C1 segment of cervical spinal cord (tissue), 14 donors: Measurements from ENCODE around the gene MAT1A.
A peak's percentile ranks its signal among the peaks of the same experiment; 100 is the strongest.

Experiments
- DNase-seq, 14 donors: peaks; one replicate each; lab custom pipeline; 2025; lab: John Stamatoyannopoulos, UW

Gene MAT1A

GRCh38 chr10:80281784-80282765 lies 7.4 kb downstream of the MAT1A start:
- DNase-seq: no peak

GRCh38 chr10:80281292-80281691 lies 8.2 kb downstream of the MAT1A start:
- no peak for DNase-seq

DNA sequence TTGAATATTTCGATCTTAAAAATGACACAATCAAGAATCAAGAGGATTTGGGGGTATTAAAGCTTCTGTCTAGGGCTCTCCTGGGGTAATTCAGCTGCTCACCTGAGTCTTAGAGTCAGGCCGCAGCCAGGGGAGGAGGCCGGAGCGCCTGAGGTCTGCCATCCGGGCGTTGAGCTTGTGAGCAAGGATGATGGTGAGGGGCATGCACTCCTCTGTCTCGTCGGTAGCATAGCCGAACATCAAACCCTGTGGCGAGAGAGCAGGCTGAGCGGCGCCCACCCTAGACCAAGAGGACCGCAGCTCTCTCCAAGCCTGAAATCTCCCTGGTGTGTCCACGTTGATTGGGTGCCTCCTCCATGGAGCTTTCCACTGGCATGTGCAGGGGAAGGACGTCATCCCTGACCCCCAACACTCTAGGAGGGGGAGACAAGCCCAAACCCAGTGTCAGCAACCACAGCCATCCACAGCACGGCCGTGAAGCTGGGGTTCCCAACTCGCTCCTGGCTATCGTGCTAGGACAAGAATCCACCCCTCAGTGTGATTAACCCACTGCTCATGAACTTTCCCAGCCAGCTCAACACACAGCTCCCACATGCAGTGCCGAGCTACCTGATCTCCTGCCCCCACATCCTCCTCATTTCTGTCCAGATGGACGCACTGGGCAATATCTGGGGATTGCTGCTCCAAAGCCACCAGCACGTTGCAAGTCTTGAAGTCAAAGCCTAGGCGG lies 9.2 kb downstream of the MAT1A start:
- DNase-seq: no peak

DNA sequence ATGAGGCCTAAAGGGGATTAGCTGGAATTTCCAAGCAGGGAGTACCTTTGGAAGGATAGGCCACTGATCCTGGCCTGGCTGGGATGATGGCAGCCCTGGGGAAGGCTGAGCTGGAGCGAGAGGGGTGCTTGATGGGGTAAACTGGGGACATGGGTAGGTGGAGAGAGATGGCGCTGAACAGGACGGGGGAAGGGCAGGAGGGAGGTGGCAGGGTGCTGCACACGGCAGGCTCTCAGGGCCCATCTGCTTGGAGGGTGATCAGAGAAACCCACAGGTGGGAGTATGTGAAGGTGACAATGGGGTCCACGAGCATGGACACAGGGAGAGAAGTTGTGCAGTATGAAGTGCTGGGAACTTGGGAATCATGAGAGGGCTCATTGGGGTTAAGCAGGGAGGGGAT lies 10.3 kb downstream of the MAT1A start:
- no peak for DNase-seq

- DNase-seq: peak in 1 of 14 donors; percentile 28
Measured at GRCh38 chr10:80278480-80278879, 11.0 kb downstream of the MAT1A start.

- peak in 1 of 14 donors; percentile 97 for DNase-seq
Measured at GRCh38 chr10:80277567-80278250, 11.7 kb downstream of the MAT1A start.

DNA sequence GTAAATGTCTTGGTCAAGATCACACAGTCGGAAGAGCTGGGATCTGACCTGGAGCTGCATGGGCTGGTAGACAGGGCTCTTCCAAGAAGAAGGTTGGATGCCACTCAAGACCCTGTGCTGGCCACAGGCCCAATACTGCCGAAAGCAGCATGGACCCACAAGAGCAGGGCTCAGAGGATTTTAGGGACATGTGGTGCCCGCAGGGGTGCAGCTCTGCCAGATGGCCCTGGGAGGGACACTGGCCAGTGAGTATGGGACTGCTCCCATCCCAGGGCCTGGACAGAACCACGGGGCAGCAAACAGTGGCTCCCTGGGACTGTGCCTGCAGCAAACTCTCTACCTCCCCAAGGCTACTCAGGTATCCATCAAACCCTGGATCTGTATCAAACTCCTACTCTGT lies 12.4 kb downstream of the MAT1A start:
- peak in 2 of 14 donors; percentile 22 to 92 for DNase-seq

DNA sequence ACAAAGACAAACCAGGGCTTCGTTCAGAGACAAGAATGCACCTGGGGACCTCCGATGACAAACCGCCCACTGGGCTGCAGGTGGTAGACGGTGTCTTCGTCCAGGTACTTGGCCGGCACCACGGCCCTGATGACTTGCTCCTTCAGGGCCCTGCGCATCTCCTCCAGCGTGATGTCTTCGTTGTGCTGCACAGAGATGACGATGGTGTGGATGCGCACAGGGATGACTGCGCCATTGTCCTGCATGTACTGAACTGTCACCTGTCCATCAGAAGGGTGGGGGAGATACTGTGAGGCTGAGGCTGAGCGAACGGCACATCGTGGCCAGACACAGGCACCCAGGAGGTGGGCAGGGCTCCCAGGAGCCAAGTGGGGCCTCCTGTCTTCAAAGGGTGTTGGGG lies 13.1 kb downstream of the MAT1A start:
- no peak for DNase-seq

DNA sequence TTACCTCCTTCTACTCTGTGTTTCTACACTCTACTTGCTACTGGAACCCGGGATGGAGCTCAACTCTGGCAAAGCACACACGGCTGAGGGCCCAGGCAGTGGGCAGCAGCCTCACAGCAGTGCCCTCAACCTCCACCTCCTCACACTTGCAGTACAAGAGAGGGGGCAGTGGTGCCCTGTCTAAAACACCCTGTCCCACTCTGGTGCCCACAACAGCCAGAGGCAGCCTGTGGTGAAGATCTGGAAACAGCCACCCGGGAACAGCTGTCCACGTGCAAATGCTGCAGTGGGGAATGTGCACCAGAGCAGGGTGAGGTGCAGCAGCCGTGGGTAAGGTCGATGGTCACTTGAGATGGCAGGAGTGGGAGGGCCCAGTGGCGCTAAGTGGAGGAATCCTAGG lies 13.7 kb downstream of the MAT1A start:
- DNase-seq: no peak

GRCh38 chr10:80275135-80275498 lies 14.3 kb downstream of the MAT1A start:
- DNase-seq: no peak

DNA sequence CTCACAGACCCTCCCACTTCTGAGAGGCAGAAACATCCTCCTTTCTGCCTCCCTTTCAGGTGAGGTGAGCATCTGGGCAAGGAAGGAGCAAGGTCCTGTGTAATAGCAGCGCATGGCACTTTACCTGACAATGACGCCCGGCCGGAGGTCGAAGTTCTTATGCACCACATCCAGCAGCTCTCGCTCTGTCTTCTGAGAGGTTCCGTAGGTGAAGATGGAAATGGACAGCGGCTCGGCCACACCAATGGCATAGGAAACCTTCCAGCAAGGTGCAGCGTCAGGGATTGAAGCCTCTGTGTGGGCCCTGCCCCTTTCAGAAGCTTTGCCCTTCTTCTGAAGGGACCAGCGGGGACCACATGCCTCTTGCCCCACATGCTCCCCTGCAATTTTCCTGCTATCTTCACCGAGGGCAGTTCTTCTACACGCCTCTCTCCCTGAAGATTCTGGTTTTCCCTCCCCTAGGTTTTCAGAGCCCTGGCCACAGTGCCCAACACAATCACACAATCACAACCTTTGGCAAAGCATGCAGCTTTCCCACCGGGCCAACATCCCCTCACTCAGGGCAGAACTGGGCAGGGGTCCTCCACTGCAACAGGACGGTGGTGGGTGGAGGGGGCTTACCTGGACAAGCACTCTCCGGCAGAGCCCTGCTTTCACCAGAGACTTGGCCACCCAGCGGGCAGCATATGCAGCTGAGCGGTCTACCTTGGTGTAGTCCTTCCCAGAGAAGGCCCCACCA lies 14.9 kb downstream of the MAT1A start:
- no peak for DNase-seq

DNA sequence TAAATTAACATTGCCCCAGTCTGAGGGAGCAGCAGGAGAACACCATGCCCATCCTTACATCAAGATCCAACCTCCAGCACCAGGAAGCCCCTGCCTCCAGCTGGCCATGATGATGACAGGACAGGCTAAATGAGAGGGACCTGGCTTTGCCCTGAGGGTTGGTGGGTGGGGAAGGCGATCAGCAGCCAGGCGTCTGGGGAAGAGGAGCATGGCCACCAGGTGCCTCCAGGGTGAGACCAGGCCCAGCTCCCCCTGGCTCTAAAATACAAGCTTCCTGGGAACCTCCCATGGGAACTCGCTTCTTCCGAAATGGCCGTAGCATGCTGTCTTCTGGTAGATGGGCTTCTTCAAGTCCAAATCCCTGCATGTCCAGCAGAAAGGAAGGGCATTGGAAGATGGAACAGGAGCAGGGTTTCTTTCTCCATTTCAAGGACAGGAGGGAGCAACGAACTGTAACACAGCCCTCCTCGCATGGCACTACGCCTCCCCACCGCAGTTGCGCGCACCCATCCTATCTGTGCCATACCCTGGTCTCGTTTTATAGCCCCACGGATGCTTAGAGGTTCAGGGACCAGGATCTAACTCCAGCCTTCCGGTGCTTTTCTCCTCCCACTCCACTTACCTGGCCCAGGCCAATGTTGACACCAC lies 15.8 kb downstream of the MAT1A start:
- no peak for DNase-seq

GRCh38 chr10:80272793-80273522 lies 16.5 kb downstream of the MAT1A start:
- DNase-seq: no peak

DNA sequence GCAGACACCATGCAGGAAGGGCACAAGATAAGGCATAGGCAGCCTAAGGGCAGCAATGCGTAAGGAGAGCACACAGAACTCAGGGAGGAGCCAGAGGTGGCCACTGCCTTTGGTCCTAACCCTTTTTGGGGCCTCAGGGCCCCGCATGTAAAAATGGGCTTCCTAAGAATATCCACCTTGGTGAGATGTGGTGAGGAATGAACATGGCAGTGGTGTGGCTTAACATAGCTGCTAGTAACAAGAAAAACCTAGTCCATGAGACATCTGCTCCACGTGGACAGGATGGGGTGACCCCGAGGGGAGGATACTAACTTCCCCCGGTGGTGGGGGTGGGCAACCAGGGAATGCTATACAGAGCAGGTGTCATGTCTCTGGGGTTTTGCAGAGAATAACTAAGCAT lies 18.0 kb downstream of the MAT1A start:
- DNase-seq: no peak

DNA sequence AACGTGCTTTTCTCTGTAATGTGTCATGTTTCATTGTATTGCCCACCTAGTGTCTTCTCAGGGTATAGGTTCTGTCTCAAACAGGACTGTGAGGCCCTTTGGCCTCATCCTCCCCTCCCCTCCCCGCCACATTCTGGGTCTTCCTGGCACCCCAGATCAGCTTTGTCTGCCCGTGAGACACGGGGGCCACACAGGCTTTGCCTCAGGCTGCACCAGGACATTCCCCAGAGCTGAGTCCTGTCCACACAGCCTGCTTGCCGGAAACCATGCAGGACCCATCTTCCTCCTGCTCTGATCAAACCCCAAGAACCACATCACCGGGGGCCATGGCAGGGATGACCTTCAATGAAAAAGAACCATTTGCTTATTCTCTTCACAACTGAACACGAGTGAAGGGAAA lies 18.6 kb downstream of the MAT1A start:
- no peak for DNase-seq

DNA sequence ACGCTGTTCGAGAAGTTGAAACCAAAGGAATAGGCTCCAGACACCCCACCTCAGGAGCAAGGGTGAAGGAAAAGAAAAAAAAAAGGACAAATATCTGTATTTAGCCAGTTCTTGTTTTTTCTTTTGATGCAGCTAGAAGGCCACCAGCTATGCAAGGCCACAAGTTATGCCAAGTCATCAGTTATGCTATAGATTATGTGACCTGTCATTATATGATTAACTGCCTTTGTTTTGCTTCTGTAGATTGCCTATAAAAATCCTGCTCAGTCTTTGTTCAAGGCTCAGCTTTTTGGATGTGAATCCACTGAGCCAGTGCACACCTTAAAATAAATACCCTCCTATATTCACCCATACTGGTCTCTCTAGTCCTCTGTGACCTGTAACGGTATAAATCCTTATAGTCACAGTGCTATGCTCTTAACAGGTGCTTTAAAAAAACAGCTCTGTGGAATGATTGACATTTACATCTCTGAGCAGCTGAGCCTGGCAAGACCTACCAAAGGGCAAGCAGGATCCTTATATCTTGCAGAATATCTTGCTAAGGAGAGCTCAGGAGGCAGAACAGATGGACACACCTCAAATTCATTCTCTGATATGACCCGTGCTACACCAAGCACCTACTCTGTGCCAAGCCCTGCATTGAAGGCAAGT lies 20.4 kb downstream of the MAT1A start:
- DNase-seq: no peak

DNA sequence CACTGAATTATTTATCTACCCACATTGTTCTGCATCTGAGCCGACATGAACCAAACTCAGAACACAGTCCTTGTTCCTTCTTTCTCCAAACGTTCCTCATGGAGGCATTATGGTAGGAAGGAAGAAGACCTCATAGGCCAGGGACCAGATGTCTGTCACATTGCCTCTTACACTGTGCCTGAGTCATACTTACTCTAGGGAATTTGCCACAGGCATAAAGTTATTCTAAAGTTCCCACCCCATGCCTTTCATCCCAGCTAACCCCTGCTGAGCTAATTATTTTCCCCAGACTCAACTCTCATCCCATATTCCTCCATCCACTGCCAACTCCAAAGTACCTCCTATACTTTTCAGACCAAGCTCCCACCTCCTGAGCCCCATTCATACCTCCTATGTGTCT lies 21.2 kb downstream of the MAT1A start:
- no peak for DNase-seq

DNA sequence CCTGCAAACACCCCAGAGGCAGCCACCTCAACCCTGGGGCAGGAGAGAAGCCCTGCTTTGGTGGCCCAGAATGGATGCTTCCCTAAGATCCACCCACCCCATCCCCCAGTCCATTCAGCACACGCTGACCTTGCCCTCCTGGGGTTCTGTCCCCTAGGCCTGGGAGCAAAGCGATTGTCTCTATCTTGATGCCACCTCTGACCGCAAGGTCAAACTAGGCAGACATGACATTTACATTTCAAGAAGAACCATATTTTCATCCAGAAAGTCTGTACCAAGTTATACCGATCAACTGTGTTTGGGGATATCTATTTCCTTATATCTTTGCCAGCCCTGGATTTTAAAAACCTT lies 23.0 kb downstream of the MAT1A start:
- DNase-seq: no peak

DNA sequence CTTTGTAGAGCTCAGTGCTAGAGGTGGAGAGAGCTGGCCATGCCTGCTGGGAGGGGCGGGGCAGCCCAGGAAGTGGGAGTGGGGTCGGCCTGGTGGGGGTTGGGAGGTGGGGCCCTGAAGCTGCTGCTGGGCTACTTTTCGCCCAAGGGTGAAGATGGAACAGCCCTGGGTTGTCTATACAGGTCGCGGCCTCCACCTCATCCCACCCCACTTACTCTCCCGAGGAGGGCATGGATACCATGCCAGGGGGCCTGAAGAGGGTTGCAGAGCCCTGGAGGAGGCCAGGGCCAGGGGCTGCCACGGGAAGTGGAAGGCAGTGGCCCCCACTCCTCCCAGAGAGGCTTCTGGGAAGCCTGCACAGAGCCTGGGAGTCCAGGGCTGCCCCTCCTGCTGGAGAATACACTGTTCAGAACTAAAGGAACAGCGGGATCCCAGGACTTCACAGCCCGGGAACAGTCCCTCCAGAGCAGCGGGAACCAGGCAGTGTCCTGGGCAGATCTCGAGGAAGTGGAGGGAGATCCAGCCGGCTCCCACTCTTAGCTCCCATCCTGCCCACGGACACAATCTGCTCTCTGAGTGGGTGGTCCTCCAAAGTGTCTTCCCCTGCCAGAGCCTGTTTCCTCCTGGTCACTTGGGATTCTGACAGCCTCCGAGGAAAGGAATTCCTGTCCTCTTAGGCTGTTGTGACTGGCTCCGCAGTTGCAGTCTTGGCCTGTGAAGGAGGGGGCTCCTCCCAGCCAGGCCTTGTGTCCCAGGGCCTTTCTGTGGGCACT lies 23.5 kb downstream of the MAT1A start:
- DNase-seq: peak in 1 of 14 donors; percentile 16
